SK-N-SH treated with all-trans-retinoic acid at 6 μM for 48 hours (cell line): Measurements from ENCODE around the gene CNIH2.
A peak's percentile ranks its signal among the peaks of the same experiment; 100 is the strongest.

ENCODE experiments used
- ATAC-seq: fragments of 200-7000 bp; cut with Tn5 transposase; 3 replicates; pipeline ENCODE4 v1.9.1; 2020; ENCODE audit warnings: mild to moderate bottlenecking, moderate library complexity
- ARNTL ChIP-seq: fragments of 450-650 bp; formaldehyde crosslinking; IDR thresholded peaks from 2 replicates; pipeline ENCODE4 v1.5.0; 2020; ENCODE audit warnings: low read depth, mild to moderate bottlenecking, moderate library complexity, borderline replicate concordance
- BACH2 ChIP-seq: fragments of 250-450 bp; sonication (Bioruptor Pico); IDR thresholded peaks from 2 replicates; pipeline ENCODE4 v1.9.0; 2021; ENCODE audit warnings: mild to moderate bottlenecking, borderline replicate concordance
- CSDC2 ChIP-seq: fragments of 250-450 bp; sonication (Bioruptor Pico); IDR thresholded peaks from 2 replicates; pipeline ENCODE4 v1.5.0; 2020; ENCODE audit warnings: mild to moderate bottlenecking, moderate library complexity
- ESRRG ChIP-seq: fragments of 250-450 bp; sonication (Bioruptor Pico); IDR thresholded peaks from 2 replicates; pipeline ENCODE4 v1.6.1; 2021; ENCODE audit warnings: mild to moderate bottlenecking
- GLIS3 ChIP-seq: fragments of 250-450 bp; sonication (Bioruptor Pico); IDR thresholded peaks from 2 replicates; pipeline ENCODE4 v1.5.0; 2020; ENCODE audit warnings: mild to moderate bottlenecking, moderate library complexity
- ISL1 ChIP-seq: fragments of 250-450 bp; sonication (Bioruptor Pico); IDR thresholded peaks from 2 replicates; pipeline ENCODE4 v2.1.2; 2022; ENCODE audit warnings: mild to moderate bottlenecking, moderate library complexity
- OSR1 ChIP-seq: fragments of 250-450 bp; sonication (Bioruptor Pico); IDR thresholded peaks from 2 replicates; pipeline ENCODE4 v1.8.0; 2022; ENCODE audit warnings: moderate library complexity, mild to moderate bottlenecking, inconsistent platforms
- PPARA ChIP-seq: fragments of 250-450 bp; sonication (Bioruptor Pico); IDR thresholded peaks from 2 replicates; pipeline ENCODE4 v1.5.0; 2020; ENCODE audit warnings: mild to moderate bottlenecking, borderline replicate concordance
- RARB ChIP-seq: fragments of 250-450 bp; sonication (Bioruptor Pico); IDR thresholded peaks from 2 replicates; pipeline ENCODE4 v1.8.0; 2021; ENCODE audit warnings: mild to moderate bottlenecking, moderate library complexity
- SNAI2 ChIP-seq: fragments of 250-450 bp; sonication (Bioruptor Pico); IDR thresholded peaks from 2 replicates; pipeline ENCODE4 v1.5.0; 2020; ENCODE audit warnings: mild to moderate bottlenecking, moderate library complexity
- TCF4 ChIP-seq: fragments of 250-450 bp; sonication (Bioruptor Pico); IDR thresholded peaks from 2 replicates; pipeline ENCODE4 v1.8.0; 2021; ENCODE audit warnings: mild to moderate bottlenecking, moderate library complexity, borderline replicate concordance
- TOX ChIP-seq: fragments of 250-450 bp; sonication (Bioruptor Pico); IDR thresholded peaks from 2 replicates; pipeline ENCODE4 v1.8.0; 2021; ENCODE audit warnings: mild to moderate bottlenecking, moderate library complexity, borderline replicate concordance
- ZC3H10 ChIP-seq: fragments of 250-450 bp; sonication (Bioruptor Pico); IDR thresholded peaks from 2 replicates; pipeline ENCODE4 v1.5.1; 2021; ENCODE audit warnings: mild to moderate bottlenecking, moderate library complexity
- ZFP3 ChIP-seq: fragments of 250-450 bp; sonication (Bioruptor Pico); IDR thresholded peaks from 2 replicates; pipeline ENCODE4 v1.5.0; 2020; ENCODE audit warnings: mild to moderate bottlenecking, moderate library complexity
- ZFP30 ChIP-seq: fragments of 450-650 bp; formaldehyde crosslinking; IDR thresholded peaks from 2 replicates; pipeline ENCODE4 v1.5.0; 2022; ENCODE audit warnings: mild to moderate bottlenecking, moderate library complexity
- ZNF565 ChIP-seq: fragments of 450-650 bp; formaldehyde crosslinking; conservative IDR thresholded peaks from 2 replicates; pipeline ENCODE4 v1.5.0; 2020; ENCODE audit warnings: low read depth, mild to moderate bottlenecking, moderate library complexity
- ZNF70 ChIP-seq: fragments of 450-650 bp; formaldehyde crosslinking; IDR thresholded peaks from 2 replicates; pipeline ENCODE4 v1.5.0; 2020; ENCODE audit warnings: mild to moderate bottlenecking, moderate library complexity
- TF ChIP-seq, protein P1 (sequence below): fragments of 250-450 bp; sonication (Bioruptor Pico); IDR thresholded peaks from 2 replicates; pipeline ENCODE4 v1.8.0; 2021; ENCODE audit warnings: low read depth, mild to moderate bottlenecking, moderate library complexity, borderline replicate concordance
- TF ChIP-seq, protein P2 (sequence below): fragments of 250-450 bp; sonication (Bioruptor Pico); IDR thresholded peaks from 2 replicates; pipeline ENCODE4 v1.5.1; 2020; ENCODE audit warnings: low read depth, mild to moderate bottlenecking, moderate library complexity
- TF ChIP-seq, protein P3 (sequence below): fragments of 250-450 bp; sonication (Bioruptor Pico); IDR thresholded peaks from 2 replicates; pipeline ENCODE4 v1.5.1; 2021; ENCODE audit warnings: mild to moderate bottlenecking, moderate library complexity

Gene CNIH2

DNA sequence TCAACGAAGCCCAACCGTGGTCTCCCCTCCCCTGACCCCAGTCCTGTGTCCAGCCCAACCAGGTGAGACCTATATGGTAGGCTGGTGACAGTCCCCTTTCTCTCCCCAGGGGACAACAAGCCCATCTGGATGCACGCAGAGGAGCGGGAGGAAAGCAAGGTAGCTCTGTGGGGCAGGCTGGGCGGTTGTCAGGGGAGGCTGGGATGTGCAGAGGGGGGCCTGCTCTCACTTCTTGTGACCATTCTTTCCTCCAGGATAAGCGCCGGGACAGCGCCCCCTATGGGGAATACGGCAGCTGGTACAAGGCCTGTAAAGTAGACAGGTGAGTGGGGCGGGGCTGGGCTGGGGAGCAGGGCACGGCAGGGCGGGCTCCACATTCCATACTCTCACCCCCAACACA is 13.1 kb upstream of the CNIH2 start (continued):
- TF ChIP-seq PPARA (CRISPR knock-in tag) = no peak
- no peak for TF ChIP-seq TCF4 (CRISPR knock-in tag)
- TF ChIP-seq, protein P1, sequence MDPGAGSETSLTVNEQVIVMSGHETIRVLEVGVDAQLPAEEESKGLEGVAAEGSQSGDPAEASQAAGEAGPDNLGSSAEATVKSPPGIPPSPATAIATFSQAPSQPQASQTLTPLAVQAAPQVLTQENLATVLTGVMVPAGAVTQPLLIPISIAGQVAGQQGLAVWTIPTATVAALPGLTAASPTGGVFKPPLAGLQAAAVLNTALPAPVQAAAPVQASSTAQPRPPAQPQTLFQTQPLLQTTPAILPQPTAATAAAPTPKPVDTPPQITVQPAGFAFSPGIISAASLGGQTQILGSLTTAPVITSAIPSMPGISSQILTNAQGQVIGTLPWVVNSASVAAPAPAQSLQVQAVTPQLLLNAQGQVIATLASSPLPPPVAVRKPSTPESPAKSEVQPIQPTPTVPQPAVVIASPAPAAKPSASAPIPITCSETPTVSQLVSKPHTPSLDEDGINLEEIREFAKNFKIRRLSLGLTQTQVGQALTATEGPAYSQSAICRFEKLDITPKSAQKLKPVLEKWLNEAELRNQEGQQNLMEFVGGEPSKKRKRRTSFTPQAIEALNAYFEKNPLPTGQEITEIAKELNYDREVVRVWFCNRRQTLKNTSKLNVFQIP (CRISPR knock-in tag) = no peak
- TF ChIP-seq, protein P2, sequence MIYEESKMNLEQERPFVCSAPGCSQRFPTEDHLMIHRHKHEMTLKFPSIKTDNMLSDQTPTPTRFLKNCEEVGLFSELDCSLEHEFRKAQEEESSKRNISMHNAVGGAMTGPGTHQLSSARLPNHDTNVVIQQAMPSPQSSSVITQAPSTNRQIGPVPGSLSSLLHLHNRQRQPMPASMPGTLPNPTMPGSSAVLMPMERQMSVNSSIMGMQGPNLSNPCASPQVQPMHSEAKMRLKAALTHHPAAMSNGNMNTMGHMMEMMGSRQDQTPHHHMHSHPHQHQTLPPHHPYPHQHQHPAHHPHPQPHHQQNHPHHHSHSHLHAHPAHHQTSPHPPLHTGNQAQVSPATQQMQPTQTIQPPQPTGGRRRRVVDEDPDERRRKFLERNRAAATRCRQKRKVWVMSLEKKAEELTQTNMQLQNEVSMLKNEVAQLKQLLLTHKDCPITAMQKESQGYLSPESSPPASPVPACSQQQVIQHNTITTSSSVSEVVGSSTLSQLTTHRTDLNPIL (CRISPR knock-in tag) = no peak
- TF ChIP-seq ZC3H10 = no peak
- TF ChIP-seq ZNF565 (CRISPR knock-in tag) = no peak
- TF ChIP-seq TOX (CRISPR knock-in tag) = no peak
- TF ChIP-seq CSDC2 (CRISPR knock-in tag) = no peak

DNA sequence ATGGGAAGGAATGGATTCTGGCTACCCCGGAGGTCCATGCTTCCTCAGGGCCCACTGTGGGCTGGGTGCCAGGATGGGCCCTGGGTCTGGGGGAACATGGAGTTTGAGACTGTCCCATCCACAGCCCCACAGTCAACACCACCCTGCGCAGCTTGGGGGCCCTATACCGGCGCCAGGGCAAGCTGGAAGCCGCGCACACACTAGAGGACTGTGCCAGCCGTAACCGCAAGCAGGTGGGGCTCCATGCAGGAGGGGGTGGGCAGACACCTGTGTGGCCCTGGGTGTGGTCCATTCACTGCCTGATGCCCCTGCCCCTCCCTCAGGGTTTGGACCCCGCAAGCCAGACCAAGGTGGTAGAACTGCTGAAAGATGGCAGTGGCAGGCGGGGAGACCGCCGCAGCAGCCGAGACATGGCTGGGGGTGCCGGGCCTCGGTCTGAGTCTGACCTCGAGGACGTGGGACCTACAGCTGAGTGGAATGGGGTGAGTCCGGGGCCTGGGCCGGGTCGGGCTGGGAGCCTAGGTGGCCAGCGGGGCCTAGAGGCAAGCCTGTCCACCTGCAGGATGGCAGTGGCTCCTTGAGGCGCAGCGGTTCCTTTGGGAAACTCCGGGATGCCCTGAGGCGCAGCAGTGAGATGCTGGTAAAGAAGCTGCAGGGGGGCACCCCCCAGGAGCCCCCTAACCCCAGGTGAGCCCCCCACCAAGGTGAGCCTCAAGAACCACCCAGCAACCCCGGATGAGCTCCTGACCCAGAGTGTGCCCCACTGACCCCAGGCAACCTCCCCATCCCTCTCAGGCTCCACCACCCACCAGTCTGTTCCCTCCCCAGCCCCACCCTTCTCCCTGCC is 12.2 kb upstream of the CNIH2 start:
- ATAC-seq = no peak
- TF ChIP-seq ESRRG (CRISPR knock-in tag) = no peak
- TF ChIP-seq, protein P1 (CRISPR knock-in tag) = no peak

DNA sequence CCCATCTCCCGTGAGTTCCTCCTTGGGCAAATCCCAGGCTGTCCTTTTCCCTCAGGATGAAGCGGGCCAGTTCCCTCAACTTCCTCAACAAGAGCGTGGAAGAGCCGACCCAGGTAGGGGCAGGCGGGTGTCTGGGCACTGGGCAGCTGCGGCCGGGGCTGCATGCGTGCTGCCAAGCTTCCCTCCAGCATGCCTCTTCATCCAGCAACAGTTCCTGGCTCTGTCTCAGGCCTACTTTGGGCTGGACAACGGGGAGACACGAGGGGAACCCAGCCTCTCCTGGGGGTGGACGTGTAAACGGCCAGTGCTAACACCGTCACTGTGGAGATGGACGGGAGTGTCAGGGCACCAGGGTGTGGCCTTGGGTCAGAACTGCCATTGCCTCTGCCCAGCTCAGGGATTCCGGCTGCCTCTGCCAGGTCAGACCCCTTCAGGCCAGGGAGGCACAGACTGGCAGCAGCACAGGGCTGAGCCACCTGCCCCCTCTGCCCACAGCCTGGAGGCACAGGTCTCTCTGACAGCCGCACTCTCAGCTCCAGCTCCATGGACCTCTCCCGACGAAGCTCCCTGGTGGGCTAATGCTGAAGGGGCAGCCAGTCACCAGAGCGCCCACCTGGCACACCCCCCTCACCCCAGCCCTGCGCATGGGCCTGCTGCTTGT is 11.5 kb upstream of the CNIH2 start:
- TF ChIP-seq PPARA (CRISPR knock-in tag) (no peak), ISL1 (CRISPR knock-in tag) (no peak), ZNF565 (CRISPR knock-in tag) (no peak), GLIS3 (no peak), ZFP30 (CRISPR knock-in tag) (no peak), TOX (CRISPR knock-in tag) (no peak), BACH2 (CRISPR knock-in tag) (no peak), RARB (CRISPR knock-in tag) (no peak), ZFP3 (CRISPR knock-in tag) (no peak), SNAI2 (no peak)
- TF ChIP-seq, protein P3, sequence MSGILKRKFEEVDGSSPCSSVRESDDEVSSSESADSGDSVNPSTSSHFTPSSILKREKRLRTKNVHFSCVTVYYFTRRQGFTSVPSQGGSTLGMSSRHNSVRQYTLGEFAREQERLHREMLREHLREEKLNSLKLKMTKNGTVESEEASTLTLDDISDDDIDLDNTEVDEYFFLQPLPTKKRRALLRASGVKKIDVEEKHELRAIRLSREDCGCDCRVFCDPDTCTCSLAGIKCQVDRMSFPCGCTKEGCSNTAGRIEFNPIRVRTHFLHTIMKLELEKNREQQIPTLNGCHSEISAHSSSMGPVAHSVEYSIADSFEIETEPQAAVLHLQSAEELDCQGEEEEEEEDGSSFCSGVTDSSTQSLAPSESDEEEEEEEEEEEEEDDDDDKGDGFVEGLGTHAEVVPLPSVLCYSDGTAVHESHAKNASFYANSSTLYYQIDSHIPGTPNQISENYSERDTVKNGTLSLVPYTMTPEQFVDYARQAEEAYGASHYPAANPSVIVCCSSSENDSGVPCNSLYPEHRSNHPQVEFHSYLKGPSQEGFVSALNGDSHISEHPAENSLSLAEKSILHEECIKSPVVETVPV (CRISPR knock-in tag) = no peak
- TF ChIP-seq, all 23 proteins: peak for 0
- ATAC-seq = no peak

DNA sequence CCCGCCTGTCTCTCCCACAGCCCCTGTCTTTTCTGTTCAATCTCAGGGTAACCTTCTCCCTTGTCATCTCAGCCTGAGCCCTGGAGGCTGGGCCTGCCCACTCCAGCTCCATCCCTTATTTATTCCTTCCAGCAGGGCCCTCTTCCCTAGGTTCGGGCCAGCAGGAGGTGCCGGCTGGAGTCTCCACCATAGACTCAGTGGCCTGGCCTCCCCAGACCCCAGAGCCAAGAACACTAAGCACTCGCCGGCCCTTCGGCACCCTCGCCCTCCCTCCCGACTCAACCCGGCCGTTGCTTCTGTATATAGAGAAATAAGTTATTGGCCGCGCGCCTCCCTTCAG is 11.0 kb upstream of the CNIH2 start:
- TF ChIP-seq ARNTL (CRISPR knock-in tag) = no peak
- TF ChIP-seq, protein P2 (CRISPR knock-in tag) = no peak
- TF ChIP-seq, protein P1 (CRISPR knock-in tag) = no peak
- no peak for TF ChIP-seq TOX (CRISPR knock-in tag)
- no peak for TF ChIP-seq ZNF565 (CRISPR knock-in tag)
- no peak for TF ChIP-seq SNAI2
- no peak for TF ChIP-seq OSR1
- no peak for TF ChIP-seq ZNF70 (CRISPR knock-in tag)
- no peak for TF ChIP-seq ZFP30 (CRISPR knock-in tag)
- TF ChIP-seq PPARA (CRISPR knock-in tag) = no peak
- TF ChIP-seq, protein P3 (CRISPR knock-in tag) = no peak
- no peak for TF ChIP-seq ZFP3 (CRISPR knock-in tag)
- no peak for TF ChIP-seq BACH2 (CRISPR knock-in tag)
- peak; percentile 26 for ATAC-seq
